ENCODE data around the gene PCGF6.

DNA sequence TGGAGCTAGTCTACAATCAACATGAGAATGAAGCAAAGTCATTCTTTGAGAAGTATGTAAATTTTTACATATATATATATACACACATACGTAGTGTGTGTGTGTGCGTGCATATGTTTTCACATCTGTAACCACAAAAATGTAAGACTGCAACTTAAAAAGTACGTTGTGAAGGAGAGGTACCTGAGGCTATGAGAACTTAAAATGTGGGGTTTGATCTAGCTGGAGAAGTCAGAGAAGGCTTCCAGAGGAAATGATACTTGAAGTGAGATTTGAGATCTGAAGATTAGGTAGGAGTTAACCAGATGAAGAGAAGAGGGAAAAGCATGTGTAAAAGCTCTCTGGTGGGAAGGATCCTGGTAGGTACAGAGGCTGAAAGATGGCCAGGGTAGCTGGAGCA, 22.6 kb upstream of the PCGF6 start:
- no peak for TF ChIP-seq YY1 (IDR thresholded peaks at IDR 0.05; ENCODE audit: extremely low read depth, insufficient replicate concordance, low read depth, low read length)
- no peak for TF ChIP-seq TCF7L2 (IDR thresholded peaks at IDR 0.05; ENCODE audit: borderline replicate concordance, extremely low read depth, insufficient read depth, insufficient read length)
- TF ChIP-seq, protein P1, sequence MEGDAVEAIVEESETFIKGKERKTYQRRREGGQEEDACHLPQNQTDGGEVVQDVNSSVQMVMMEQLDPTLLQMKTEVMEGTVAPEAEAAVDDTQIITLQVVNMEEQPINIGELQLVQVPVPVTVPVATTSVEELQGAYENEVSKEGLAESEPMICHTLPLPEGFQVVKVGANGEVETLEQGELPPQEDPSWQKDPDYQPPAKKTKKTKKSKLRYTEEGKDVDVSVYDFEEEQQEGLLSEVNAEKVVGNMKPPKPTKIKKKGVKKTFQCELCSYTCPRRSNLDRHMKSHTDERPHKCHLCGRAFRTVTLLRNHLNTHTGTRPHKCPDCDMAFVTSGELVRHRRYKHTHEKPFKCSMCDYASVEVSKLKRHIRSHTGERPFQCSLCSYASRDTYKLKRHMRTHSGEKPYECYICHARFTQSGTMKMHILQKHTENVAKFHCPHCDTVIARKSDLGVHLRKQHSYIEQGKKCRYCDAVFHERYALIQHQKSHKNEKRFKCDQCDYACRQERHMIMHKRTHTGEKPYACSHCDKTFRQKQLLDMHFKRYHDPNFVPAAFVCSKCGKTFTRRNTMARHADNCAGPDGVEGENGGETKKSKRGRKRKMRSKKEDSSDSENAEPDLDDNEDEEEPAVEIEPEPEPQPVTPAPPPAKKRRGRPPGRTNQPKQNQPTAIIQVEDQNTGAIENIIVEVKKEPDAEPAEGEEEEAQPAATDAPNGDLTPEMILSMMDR (IDR thresholded peaks at IDR 0.05 in 2 of 3, conservative IDR thresholded peaks at IDR 0.05 in 1 of 3; ENCODE audit: borderline replicate concordance in 1 of 3, insufficient read depth in 1 of 3, low read depth in 2 of 3, low read length in 2 of 3), result no peak
- TF ChIP-seq POLR2A (IDR thresholded peaks at IDR 0.05; ENCODE audit: borderline replicate concordance, extremely low read depth, insufficient read depth, insufficient read length), result no peak
- no peak for TF ChIP-seq EZH2 (IDR thresholded peaks at IDR 0.05)
- no peak for TF ChIP-seq ELF1 (IDR thresholded peaks at IDR 0.05; ENCODE audit: borderline replicate concordance, low read depth)
- TF ChIP-seq SP1 (IDR thresholded peaks at IDR 0.05; ENCODE audit: low read depth), result no peak

All from HCT116 (cell line).